HepG2 (cell line): ENCODE data around the gene FAT1. TPM values are rescaled to one million over a fixed set of nuclear protein-coding genes. Genes with fewer than 3 reads are reported as not detected.
A peak's percentile ranks its signal among the peaks of the same experiment; 100 is the strongest.

Source experiments
- ARID2 ChIP-seq: sonication (generic); formaldehyde crosslinking; IDR thresholded peaks from 2 replicates; pipeline ENCODE4 v1.8.1; 2022; ENCODE audit warnings: mild to moderate bottlenecking, missing genetic modification reagents, borderline replicate concordance
- ATF2 ChIP-seq: sonication (generic); formaldehyde crosslinking; IDR thresholded peaks from 2 replicates; pipeline ENCODE4 v1.4.0; 2020; ENCODE audit warnings: missing genetic modification reagents
- CEBPG ChIP-seq: IDR thresholded peaks from 2 replicates; pipeline ENCODE4 v1.6.1; 2016
- CENPX ChIP-seq: sonication (generic); formaldehyde crosslinking; IDR thresholded peaks from 2 replicates; pipeline ENCODE4 v1.9.0; 2021; ENCODE audit warnings: mild to moderate bottlenecking, missing genetic modification reagents, moderate library complexity
- DNMT1 ChIP-seq: sonication (generic); formaldehyde crosslinking; IDR thresholded peaks from 2 replicates; pipeline ENCODE4 v1.5.1; 2020; ENCODE audit warnings: mild to moderate bottlenecking, missing genetic modification reagents
- HIVEP1 ChIP-seq: sonication (generic); formaldehyde crosslinking; IDR thresholded peaks from 2 replicates; pipeline ENCODE4 v1.4.0; 2020; ENCODE audit warnings: mild to moderate bottlenecking, missing genetic modification reagents
- MZF1 ChIP-seq: sonication (generic); formaldehyde crosslinking; IDR thresholded peaks from 2 replicates; pipeline ENCODE4 v1.8.1; 2023; ENCODE audit warnings: mild to moderate bottlenecking, missing genetic modification reagents, borderline replicate concordance
- NFYB ChIP-seq: sonication (generic); formaldehyde crosslinking; IDR thresholded peaks from 2 replicates; pipeline ENCODE4 v1.4.0; 2020; ENCODE audit warnings: missing genetic modification reagents
- PPARG ChIP-seq: conservative IDR thresholded peaks from 2 replicates; pipeline ENCODE4 v1.6.1; 2016; ENCODE audit warnings: missing biosample characterization, missing genetic modification reagents
- RBM39 ChIP-seq: fragments of 200-400 bp; formaldehyde crosslinking; IDR thresholded peaks from one replicate; pipeline ENCODE4 v1.6.1; 2018; ENCODE audit warnings: antibody characterized with exemption, mild to moderate bottlenecking, low read depth, low read length; ENCODE audit not compliant: poor library complexity, severe bottlenecking
- STAG1 ChIP-seq: sonication (generic); formaldehyde crosslinking; IDR thresholded peaks from 2 replicates; pipeline ENCODE4 v1.4.0; 2020; ENCODE audit warnings: missing genetic modification reagents
- TFDP2 ChIP-seq: sonication (generic); formaldehyde crosslinking; IDR thresholded peaks from 2 replicates; pipeline ENCODE4 v1.4.0; 2020; ENCODE audit warnings: missing genetic modification reagents
- TFE3 ChIP-seq: IDR thresholded peaks from 2 replicates; pipeline ENCODE4 v1.6.1; 2016
- ZFP36 ChIP-seq: fragments of 150-350 bp; IDR thresholded peaks from 2 replicates; pipeline ENCODE4 v1.6.1; 2018; ENCODE audit warnings: borderline replicate concordance, low read length, low read depth; ENCODE audit not compliant: partially characterized antibody
- ZNF280D ChIP-seq: sonication (generic); formaldehyde crosslinking; IDR thresholded peaks from 2 replicates; pipeline ENCODE4 v1.5.1; 2020; ENCODE audit warnings: mild to moderate bottlenecking, missing genetic modification reagents
- polyA plus RNA-seq, 8 experiments: library from polyadenylated mRNA; depleted of rRNA in 3 of 8; stranded (reverse) in 7 of 8; unstranded in 1 of 8; fragments of >200 nt; fragmentation: Illumina TruSeq in 4 of 8; extraction: Trizol in 4 of 8; gene quantifications; 2 replicates each; pipeline versions ENCODE4 v1.2.1 to v1.2.3, GENCODE V29; 2011 to 2016; ENCODE audit warnings: low read depth in 4 of 8, missing spikeins in 1 of 8, mixed read lengths in 1 of 8; ENCODE audit not compliant: insufficient read depth in 1 of 8
- total RNA-seq, 5 experiments: library from RNA; depleted of rRNA; stranded (reverse); fragments of >200 nt; fragmentation: Illumina TruSeq; extraction: Trizol; gene quantifications; 2 replicates each; pipeline ENCODE4 v1.2.3, GENCODE V29; 2016; ENCODE audit warnings: low read depth in 1 of 5
- TF ChIP-seq, protein P1 (sequence below): sonication (generic); formaldehyde crosslinking; IDR thresholded peaks from 2 replicates; pipeline ENCODE4 v1.5.1; 2020; ENCODE audit warnings: missing genetic modification reagents, mild to moderate bottlenecking, borderline replicate concordance

Gene FAT1
- total and polyA plus RNA-seq, 2 of the 13 experiments (the other 11 are each of a cell fraction or from before 2014, with no cell fraction given) = 185 to 216 TPM

DNA sequence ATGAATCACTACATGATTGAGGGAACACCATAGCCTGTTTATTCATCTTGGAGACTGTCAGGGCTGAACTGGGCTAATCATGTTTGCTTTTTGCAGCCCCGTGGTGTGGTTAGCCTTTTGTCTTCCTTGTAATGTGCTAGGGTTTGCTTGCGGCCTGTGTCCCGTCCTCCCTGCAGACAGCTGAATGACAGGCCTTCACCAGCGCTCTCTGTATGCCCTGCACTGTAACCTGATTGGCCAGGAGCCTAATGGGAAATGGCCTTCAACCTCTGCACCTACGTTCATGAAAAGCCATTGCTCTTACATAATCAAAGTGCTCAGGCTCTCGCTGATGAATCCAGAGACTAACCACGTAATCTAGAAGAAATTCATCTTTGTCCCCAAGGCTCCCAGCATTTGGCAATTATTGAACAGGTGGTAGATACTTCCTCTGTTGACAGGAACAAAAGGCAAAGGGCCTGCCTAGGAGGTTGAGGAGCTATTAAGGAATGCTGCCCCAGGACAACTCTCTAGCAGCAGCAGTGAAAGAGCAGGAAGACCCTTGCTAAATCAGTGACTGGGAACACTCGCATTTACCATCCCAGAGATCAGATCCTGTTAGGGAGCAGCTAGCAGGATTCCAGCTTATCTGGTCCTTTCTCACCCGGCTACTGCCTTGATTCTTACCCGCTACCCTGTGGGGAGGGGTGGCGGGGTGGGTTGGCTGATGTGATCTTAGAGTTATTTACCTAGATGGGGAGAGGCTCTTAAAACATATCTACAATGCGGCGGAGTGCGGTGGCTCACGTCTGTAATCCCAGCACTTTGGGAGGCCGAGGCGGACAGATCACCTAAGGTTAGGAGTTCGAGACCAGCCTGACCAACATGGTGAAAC is 42.3 kb upstream of the FAT1 start (continued):
- TF ChIP-seq STAG1 (CRISPR knock-in tag) (peak; percentile 46), ATF2 (peak; percentile 84), ZFP36 (no peak), NFYB (CRISPR knock-in tag) (peak; percentile 95), ARID2 (CRISPR knock-in tag) (peak; percentile 87), CENPX (CRISPR knock-in tag) (no peak), TFDP2 (CRISPR knock-in tag) (no peak), HIVEP1 (0 out of 2 replicates have a peak, but pooled peaks have one; percentile 54), MZF1 (CRISPR knock-in tag) (no peak), PPARG (peak; percentile 95), RBM39 (no peak), DNMT1 (CRISPR knock-in tag) (no peak), CEBPG (CRISPR knock-in tag) (peak; percentile 88), ZNF280D (peak; percentile 80), TFE3 (0 out of 2 replicates have a peak, but pooled peaks have one; percentile 44)
- TF ChIP-seq, protein P1, sequence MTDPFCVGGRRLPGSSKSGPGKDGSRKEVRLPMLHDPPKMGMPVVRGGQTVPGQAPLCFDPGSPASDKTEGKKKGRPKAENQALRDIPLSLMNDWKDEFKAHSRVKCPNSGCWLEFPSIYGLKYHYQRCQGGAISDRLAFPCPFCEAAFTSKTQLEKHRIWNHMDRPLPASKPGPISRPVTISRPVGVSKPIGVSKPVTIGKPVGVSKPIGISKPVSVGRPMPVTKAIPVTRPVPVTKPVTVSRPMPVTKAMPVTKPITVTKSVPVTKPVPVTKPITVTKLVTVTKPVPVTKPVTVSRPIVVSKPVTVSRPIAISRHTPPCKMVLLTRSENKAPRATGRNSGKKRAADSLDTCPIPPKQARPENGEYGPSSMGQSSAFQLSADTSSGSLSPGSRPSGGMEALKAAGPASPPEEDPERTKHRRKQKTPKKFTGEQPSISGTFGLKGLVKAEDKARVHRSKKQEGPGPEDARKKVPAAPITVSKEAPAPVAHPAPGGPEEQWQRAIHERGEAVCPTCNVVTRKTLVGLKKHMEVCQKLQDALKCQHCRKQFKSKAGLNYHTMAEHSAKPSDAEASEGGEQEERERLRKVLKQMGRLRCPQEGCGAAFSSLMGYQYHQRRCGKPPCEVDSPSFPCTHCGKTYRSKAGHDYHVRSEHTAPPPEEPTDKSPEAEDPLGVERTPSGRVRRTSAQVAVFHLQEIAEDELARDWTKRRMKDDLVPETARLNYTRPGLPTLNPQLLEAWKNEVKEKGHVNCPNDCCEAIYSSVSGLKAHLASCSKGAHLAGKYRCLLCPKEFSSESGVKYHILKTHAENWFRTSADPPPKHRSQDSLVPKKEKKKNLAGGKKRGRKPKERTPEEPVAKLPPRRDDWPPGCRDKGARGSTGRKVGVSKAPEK (CRISPR knock-in tag) = no peak
